ENCODE results near the gene CCNJ.
A peak's percentile ranks its signal among the peaks of the same experiment; 100 is the strongest.
"Not testable (repeated sequence)": the region's sequence is repeated elsewhere in the genome, so short reads cannot be mapped to it uniquely, and the experiment has no call there.

The CCNJ gene

GRCh38 chr10:96043033-96043892 lies at the start of gene CCNJ:
Gene CCNJ, plus strand, starts transcription at chr10:96043583. Its CDS starts 811 bp downstream, at chr10:96044394.
- peak; percentile 60 to 61 for DNase-seq (ENCODE audit: low read depth in 2 of 2)

- DNase-seq (ENCODE audit: low read depth in 2 of 2) = not testable (repeated sequence)
Observed at GRCh38 chr10:95994376-95994775, 49.0 kb upstream of the CCNJ start.

GRCh38 chr10:95998255-95998784 lies 45.1 kb upstream of the CCNJ start:
- DNase-seq (ENCODE audit: low read depth in 2 of 2) = no peak

- DNase-seq (ENCODE audit: low read depth in 2 of 2) = no peak
Observed at GRCh38 chr10:96013956-96014355, 29.4 kb upstream of the CCNJ start.

GRCh38 chr10:96014473-96015102 lies 28.8 kb upstream of the CCNJ start:
- DNase-seq (ENCODE audit: low read depth in 2 of 2) = no peak

- DNase-seq (ENCODE audit: low read depth in 2 of 2) = no peak
Observed at GRCh38 chr10:96017191-96017687, 26.1 kb upstream of the CCNJ start.

- DNase-seq (ENCODE audit: low read depth in 2 of 2) = no peak
Observed at GRCh38 chr10:96021332-96021731, 22.1 kb upstream of the CCNJ start.

- no peak for DNase-seq (ENCODE audit: low read depth in 2 of 2)
Observed at GRCh38 chr10:96022739-96023138, 20.6 kb upstream of the CCNJ start.

GRCh38 chr10:96023168-96023567 lies 20.2 kb upstream of the CCNJ start:
- no peak for DNase-seq (ENCODE audit: low read depth in 2 of 2)

GRCh38 chr10:96025566-96025965 lies 17.8 kb upstream of the CCNJ start:
- DNase-seq (ENCODE audit: low read depth in 2 of 2) = no peak

- no peak for DNase-seq (ENCODE audit: low read depth in 2 of 2)
Observed at GRCh38 chr10:96034625-96035024, 8.8 kb upstream of the CCNJ start.

- no peak for DNase-seq (ENCODE audit: low read depth in 2 of 2)
Observed at GRCh38 chr10:96038476-96039387, 4.7 kb upstream of the CCNJ start.

GRCh38 chr10:96041146-96041545 lies 2.2 kb upstream of the CCNJ start:
- no peak for DNase-seq (ENCODE audit: low read depth in 2 of 2)

- DNase-seq (ENCODE audit: low read depth in 2 of 2) = peak; percentile 18 to 20
Observed at GRCh38 chr10:96043893-96044715, 721 bp downstream of the CCNJ start.

- DNase-seq (ENCODE audit: low read depth in 2 of 2) = no peak
Observed at GRCh38 chr10:96044736-96045135, 1.4 kb downstream of the CCNJ start.

- no peak for DNase-seq (ENCODE audit: low read depth in 2 of 2)
Observed at GRCh38 chr10:96046546-96046945, 3.2 kb downstream of the CCNJ start.

GRCh38 chr10:96047004-96047649 lies 3.7 kb downstream of the CCNJ start:
- DNase-seq (ENCODE audit: low read depth in 2 of 2) = no peak

GRCh38 chr10:96047925-96048324 lies 4.5 kb downstream of the CCNJ start:
- not testable (repeated sequence) for DNase-seq (ENCODE audit: low read depth in 2 of 2)

GRCh38 chr10:96049340-96049739 lies 6.0 kb downstream of the CCNJ start:
- no peak for DNase-seq (ENCODE audit: low read depth in 2 of 2)

- DNase-seq (ENCODE audit: low read depth in 2 of 2) = no peak
Observed at GRCh38 chr10:96053985-96054384, 10.6 kb downstream of the CCNJ start.

All from activated CD8-positive, alpha-beta memory T cell treated with anti-CD3 and anti-CD28 coated beads for 4 hours (primary cell).